H1 (cell line): Measurements from ENCODE around the gene KRTAP20-3. TPM values are rescaled to one million over a fixed set of nuclear protein-coding genes. Genes with fewer than 3 reads are reported as not detected.

Experiments used
- CTCF ChIA-PET: fragments of 300-600 bp; sonication (Branson Sonifier 250); formaldehyde crosslinking; loops from one replicate; lab custom pipeline; 2021; ENCODE audit not compliant: partially characterized antibody; lab: Charles Lee
- POLR2A ChIA-PET: fragments of 300-600 bp; sonication (Branson Sonifier 250); formaldehyde crosslinking; loops from one replicate; lab custom pipeline; 2021; ENCODE audit warnings: inconsistent platforms; ENCODE audit not compliant: partially characterized antibody; lab: Charles Lee
- DNase-seq, 2 experiments: peaks; one replicate each; pipeline versions ENCODE4 v3.0.0 to v3.0.0-alpha.2; 2010 to 2022; ENCODE audit warnings: low spot score in 2 of 2, low read depth in 1 of 2, mixed read lengths in 1 of 2
- FAIRE-seq: peaks from 2 replicates; lab custom pipeline; 2011; peaks lifted over from hg19 to GRCh38; lab: Jason Lieb, UNC
- H2AFZ ChIP-seq: 2 replicates; pipeline ENCODE4 v1.8.1; 2012; ENCODE audit warnings: low read length, inconsistent platforms
- H2AK5ac ChIP-seq: 2 replicates; pipeline ENCODE4 v1.6.1; 2013; ENCODE audit warnings: low read depth, low read length
- H2BK120ac ChIP-seq: replicated peaks from 2 replicates; pipeline ENCODE3; 2013; ENCODE audit warnings: low read depth, low read length, inconsistent platforms
- H2BK12ac ChIP-seq: 2 replicates; pipeline ENCODE4 v1.6.1; 2013; ENCODE audit warnings: low read depth, low read length
- H2BK15ac ChIP-seq: 2 replicates; pipeline ENCODE4 v1.6.1; 2013; ENCODE audit warnings: low read length
- H2BK20ac ChIP-seq: 2 replicates; pipeline ENCODE4 v1.6.1; 2013; ENCODE audit warnings: low read length
- H2BK5ac ChIP-seq: 2 replicates; pipeline ENCODE4 v1.6.1; 2013; ENCODE audit warnings: low read depth, low read length
- H3K14ac ChIP-seq: 2 replicates; pipeline ENCODE4 v1.6.1; 2013; ENCODE audit warnings: inconsistent platforms; ENCODE audit not compliant: insufficient read length
- H3K18ac ChIP-seq: 2 replicates; pipeline ENCODE4 v1.6.1; 2013; ENCODE audit warnings: low read length; ENCODE audit errors: extremely low read depth
- H3K23ac ChIP-seq: 2 replicates; pipeline ENCODE4 v1.6.1; 2013; ENCODE audit warnings: inconsistent platforms; ENCODE audit not compliant: insufficient read length
- H3K23me2 ChIP-seq: 2 replicates; pipeline ENCODE4 v1.6.1; 2013; ENCODE audit warnings: low read depth, low read length
- H3K27ac ChIP-seq: 2 replicates; pipeline ENCODE4 v1.6.1; 2011; ENCODE audit warnings: low read depth, low read length, inconsistent platforms
- H3K27me3 ChIP-seq, 4 experiments: replicated peaks in 1 of 4; 1 replicate in 1 of 4; 2 replicates in 3 of 4; pipeline versions ENCODE4 v1.6.1 to v1.8.1; 2011 to 2013; ENCODE audit warnings: low read length in 3 of 4, mild to moderate bottlenecking in 3 of 4, inconsistent platforms in 2 of 4, mixed read lengths in 2 of 4, moderate library complexity in 1 of 4; ENCODE audit not compliant: control insufficient read depth in 3 of 4, insufficient read depth in 3 of 4; ENCODE audit errors: extremely low read depth in 1 of 4
- H3K36me3 ChIP-seq, 4 experiments: 2 replicates each; pipeline versions ENCODE4 v1.6.1 to v1.8.1; 2011 to 2013; ENCODE audit warnings: mild to moderate bottlenecking in 4 of 4, low read length in 3 of 4, moderate library complexity in 2 of 4, control low read depth in 1 of 4, inconsistent platforms in 1 of 4; ENCODE audit not compliant: insufficient read depth in 4 of 4, control insufficient read depth in 2 of 4
- H3K4ac ChIP-seq: replicated peaks from 2 replicates; pipeline ENCODE3; 2013; ENCODE audit warnings: low read length, low read depth, mixed read lengths, inconsistent platforms; ENCODE audit not compliant: insufficient read length
- H3K4me1 ChIP-seq, 4 experiments: replicated peaks in 1 of 4; 1 replicate in 1 of 4; 2 replicates in 3 of 4; pipeline versions ENCODE4 v1.6.1 to v1.8.1; 2011 to 2013; ENCODE audit warnings: low read length in 3 of 4, inconsistent platforms in 2 of 4, mixed read lengths in 1 of 4; ENCODE audit not compliant: insufficient read depth in 4 of 4, control insufficient read depth in 3 of 4
- H3K4me2 ChIP-seq, 2 experiments: 2 replicates each; pipeline versions ENCODE4 v1.6.1 to v1.8.1; 2011 to 2013; ENCODE audit warnings: low read depth in 2 of 2, low read length in 2 of 2, control low read depth in 1 of 2, inconsistent platforms in 1 of 2, mild to moderate bottlenecking in 1 of 2; ENCODE audit not compliant: insufficient read depth in 1 of 2
- H3K4me3 ChIP-seq, 4 experiments: fragments of 200-600, 300-600 bp in 1 of 4; sonication (generic), shearing (Covaris generic), sonication (Bioruptor Twin) in 1 of 4; 2 replicates each; pipeline versions ENCODE4 v1.5.1 to v1.8.1; 2011 to 2016; ENCODE audit warnings: low read length in 4 of 4, low read depth in 3 of 4, control low read depth in 2 of 4, inconsistent platforms in 2 of 4, mild to moderate bottlenecking in 2 of 4, mixed read lengths in 1 of 4, moderate library complexity in 1 of 4; ENCODE audit not compliant: insufficient read depth in 2 of 4; ENCODE audit errors: extremely low read depth in 1 of 4
- H3K56ac ChIP-seq: replicated peaks from 2 replicates; pipeline ENCODE3; 2013; ENCODE audit warnings: low read depth, mild to moderate bottlenecking, mixed read lengths, low read length, inconsistent platforms; ENCODE audit not compliant: insufficient read length
- H3K79me1 ChIP-seq: 2 replicates; pipeline ENCODE4 v1.6.1; 2013; ENCODE audit warnings: low read depth, low read length, control low read depth
- H3K79me2 ChIP-seq, 2 experiments: 2 replicates each; pipeline versions ENCODE4 v1.6.1 to v1.8.1; 2012 to 2013; ENCODE audit warnings: low read length in 2 of 2, mild to moderate bottlenecking in 2 of 2, inconsistent platforms in 1 of 2; ENCODE audit not compliant: insufficient read depth in 2 of 2, control insufficient read depth in 1 of 2
- H3K9ac ChIP-seq, 4 experiments: replicated peaks in 1 of 4; 1 replicate in 1 of 4; 2 replicates in 3 of 4; pipeline versions ENCODE4 v1.6.1 to v1.8.1; 2011 to 2013; ENCODE audit warnings: low read depth in 3 of 4, low read length in 3 of 4, control low read depth in 2 of 4, mild to moderate bottlenecking in 2 of 4, moderate library complexity in 2 of 4, inconsistent platforms in 1 of 4; ENCODE audit errors: extremely low read depth in 1 of 4
- H3K9me3 ChIP-seq, 2 experiments: 2 replicates each; pipeline versions ENCODE4 v1.6.1 to v1.8.1; 2012 to 2013; ENCODE audit warnings: mild to moderate bottlenecking in 2 of 2, moderate library complexity in 2 of 2, control low read depth in 1 of 2, inconsistent platforms in 1 of 2, low read depth in 1 of 2, low read length in 1 of 2, mixed read lengths in 1 of 2; ENCODE audit not compliant: insufficient read depth in 2 of 2
- H4K20me1 ChIP-seq, 2 experiments: replicated peaks in 1 of 2; 2 replicates each; pipeline versions ENCODE3 to v1.8.1; 2011 to 2013; ENCODE audit warnings: inconsistent platforms in 2 of 2, low read length in 2 of 2, mild to moderate bottlenecking in 1 of 2; ENCODE audit not compliant: insufficient read depth in 2 of 2, control insufficient read depth in 1 of 2
- H4K5ac ChIP-seq: 2 replicates; pipeline ENCODE4 v1.6.1; 2013; ENCODE audit warnings: low read length, low read depth, mixed read lengths, inconsistent platforms; ENCODE audit not compliant: insufficient read length
- H4K8ac ChIP-seq: 2 replicates; pipeline ENCODE4 v1.8.0; 2013; ENCODE audit warnings: mild to moderate bottlenecking, moderate library complexity, low read length, inconsistent platforms; ENCODE audit not compliant: insufficient read depth; ENCODE audit errors: extremely low read depth
- H4K91ac ChIP-seq: replicated peaks from 2 replicates; pipeline ENCODE3; 2013; ENCODE audit warnings: low read length, mixed read lengths, inconsistent platforms; ENCODE audit not compliant: insufficient read length
- BRCA1 ChIP-seq: IDR thresholded peaks from 2 replicates; pipeline ENCODE4 v1.6.1; 2012; ENCODE audit warnings: low read depth, low read length, improper control_type of control experiment
- CHD1 ChIP-seq: IDR thresholded peaks from 2 replicates; pipeline ENCODE4 v1.6.1; 2012; ENCODE audit warnings: low read depth, low read length, improper control_type of control experiment
- JUND ChIP-seq: IDR thresholded peaks from 2 replicates; pipeline ENCODE4 v1.6.1; 2011; ENCODE audit warnings: mild to moderate bottlenecking, improper control_type of control experiment, low read length
- MAFK ChIP-seq: IDR thresholded peaks from 2 replicates; pipeline ENCODE4 v1.6.1; 2012; ENCODE audit warnings: low read depth, mild to moderate bottlenecking, improper control_type of control experiment, low read length
- POLR2A ChIP-seq, 2 experiments: IDR thresholded peaks; 1 replicate in 1 of 2; 2 replicates in 1 of 2; pipeline ENCODE4 v1.6.1; 2011; ENCODE audit warnings: low read depth in 2 of 2, low read length in 2 of 2, mild to moderate bottlenecking in 2 of 2; ENCODE audit errors: control extremely low read depth in 1 of 2
- POLR2AphosphoS5 ChIP-seq: IDR thresholded peaks from 2 replicates; pipeline ENCODE4 v1.6.1; 2011; ENCODE audit warnings: low read depth, low read length
- SAP30 ChIP-seq: fragments of 300-600 bp; sonication (generic); IDR thresholded peaks from 2 replicates; pipeline ENCODE4 v1.7.1; 2012; ENCODE audit warnings: low read length, moderate library complexity, mild to moderate bottlenecking, inconsistent platforms; ENCODE audit not compliant: insufficient read depth, insufficient replicate concordance
- SP1 ChIP-seq: IDR thresholded peaks from 2 replicates; pipeline ENCODE4 v1.6.1; 2011; ENCODE audit warnings: low read depth, low read length
- SRF ChIP-seq: IDR thresholded peaks from 2 replicates; pipeline ENCODE4 v1.6.1; 2011; ENCODE audit warnings: mild to moderate bottlenecking, low read depth, low read length, moderate library complexity
- TCF12 ChIP-seq: IDR thresholded peaks from 2 replicates; pipeline ENCODE4 v1.6.1; 2011; ENCODE audit warnings: low read depth, mild to moderate bottlenecking, low read length
- WGBS, 2 experiments: shearing (Covaris generic) in 1 of 2; methylation state at CpG; one replicate each; pipeline versions ENCODE4 v1.1.6 to v1.1.7; 2013 to 2015; ENCODE audit warnings: low lambda C conversion rate in 2 of 2, mixed read lengths in 2 of 2, inconsistent platforms in 1 of 2, low coverage in 1 of 2, missing lambda C conversion rate in 1 of 2; ENCODE audit not compliant: insufficient replicate concordance in 2 of 2, insufficient coverage in 1 of 2, insufficient read length in 1 of 2; ENCODE audit errors: extremely low coverage in 1 of 2, missing lambda C conversion rate in 1 of 2; 5-methylcytosine and 5-hydroxymethylcytosine counted together
- polyA plus RNA-seq, 7 experiments: library from polyadenylated mRNA; depleted of rRNA in 3 of 7; stranded (reverse) in 5 of 7; unstranded in 2 of 7; fragments of >200 nt in 5 of 7; fragments of 200-250 nt in 2 of 7; gene quantifications; 1 replicate in 5 of 7; 2 replicates in 1 of 7; 4 replicates in 1 of 7; pipeline versions ENCODE4 v1.2.1 to v1.2.3, GENCODE V29; 2011 to 2013; ENCODE audit warnings: missing spikeins in 2 of 7, mixed read lengths in 2 of 7
- total RNA-seq: library from RNA; stranded (reverse); fragmentation: NEBNext Ultra II Directional; extraction: Animal tissue kit (Norgen Biotek cat#: 25700); gene quantifications from 2 replicates; pipeline ENCODE4 v1.2.1, GENCODE V29; 2021
- TF ChIP-seq, protein P1 (sequence below): IDR thresholded peaks from 2 replicates; pipeline ENCODE4 v1.6.1; 2012; ENCODE audit warnings: low read length, inconsistent platforms
- TF ChIP-seq, protein P2 (sequence below), 3 experiments: IDR thresholded peaks; 1 replicate in 2 of 3; 2 replicates in 1 of 3; pipeline versions ENCODE4 v1.5.1 to v1.6.1; 2011; ENCODE audit warnings: low read length in 3 of 3, mild to moderate bottlenecking in 3 of 3, inconsistent platforms in 2 of 3, low read depth in 1 of 3, moderate library complexity in 1 of 3; ENCODE audit not compliant: insufficient read depth in 1 of 3; ENCODE audit errors: control extremely low read depth in 1 of 3

Gene KRTAP20-3
- total and polyA plus RNA-seq, 2 of the 8 experiments (the other 6 are each of a cell fraction or from before 2014, with no cell fraction given) = not detected

DNA sequence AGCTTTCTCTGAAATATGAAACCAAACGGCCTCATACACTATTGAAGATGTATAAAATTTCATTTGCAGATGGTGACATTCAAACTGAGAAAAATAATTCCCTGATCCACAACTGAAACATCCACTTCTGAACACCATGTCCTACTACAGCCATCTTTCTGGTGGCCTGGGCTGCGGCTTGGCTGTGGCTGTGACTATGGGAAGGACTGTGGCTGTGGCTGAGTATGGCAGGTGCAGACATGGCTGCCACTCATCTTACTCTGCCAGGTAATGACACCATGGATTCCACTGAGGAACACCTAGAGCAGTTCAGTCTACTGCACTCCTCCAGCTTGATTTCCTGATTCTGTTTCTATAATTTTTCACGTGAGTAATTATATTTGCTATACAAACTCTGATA is 22.1 kb upstream of the KRTAP20-3 start, which contains the start of gene KRTAP20-4:
TSS of gene KRTAP20-4 (plus strand) at position 106 of the 400 bp plus-strand sequence.
- Histone ChIP-seq H2BK12ac (no peak within 1 kb of the TSS), H3K4me2 (no peak within 1 kb of the TSS), H3K23ac (no peak within 1 kb of the TSS), H3K27me3 (no peaks in the 10 kb centered on the region), H2AK5ac (no peak within 1 kb of the TSS), H3K56ac (no peak within 1 kb of the TSS), H2AFZ (no peak within 1 kb of the TSS), H3K4ac (no peak within 1 kb of the TSS), H2BK5ac (no peak within 1 kb of the TSS), H4K8ac (no peak within 1 kb of the TSS), H3K27ac (no peak within 1 kb of the TSS), H3K36me3 (no peaks in the 10 kb centered on the region), H4K20me1 (no peaks in the 10 kb centered on the region), H2BK20ac (no peak within 1 kb of the TSS), H3K9ac (no peak within 1 kb of the TSS), H2BK15ac (no peak within 1 kb of the TSS), H3K14ac (no peak within 1 kb of the TSS), H3K18ac (no peak within 1 kb of the TSS), H3K4me3 (no peak within 1 kb of the TSS), H3K9me3 (peaks cover 7% of the 10 kb centered on the region in 2 experiments), H4K5ac (no peak within 1 kb of the TSS), H2BK120ac (no peak within 1 kb of the TSS), H3K23me2 (no peaks in the 10 kb centered on the region), H4K91ac (no peak within 1 kb of the TSS), H3K4me1 (no peaks in the 10 kb centered on the region; a peak in 1 of 7 replicates), H3K79me2 (no peaks in the 10 kb centered on the region), H3K79me1 (no peaks in the 10 kb centered on the region)
- ChIA-PET POLR2A (no interaction called here), CTCF (no interaction called here)
- no peak for DNase-seq
- WGBS, 2 experiments = 89% methylated on average over 3 of the region's 3 CpGs; no CpG with 5 or more reads in 1 of the 2 experiments
- FAIRE-seq = no peak
- TF ChIP-seq SAP30 = no peak
- TF ChIP-seq TCF12 = no peak
- TF ChIP-seq MAFK = no peak
- TF ChIP-seq, protein P1, sequence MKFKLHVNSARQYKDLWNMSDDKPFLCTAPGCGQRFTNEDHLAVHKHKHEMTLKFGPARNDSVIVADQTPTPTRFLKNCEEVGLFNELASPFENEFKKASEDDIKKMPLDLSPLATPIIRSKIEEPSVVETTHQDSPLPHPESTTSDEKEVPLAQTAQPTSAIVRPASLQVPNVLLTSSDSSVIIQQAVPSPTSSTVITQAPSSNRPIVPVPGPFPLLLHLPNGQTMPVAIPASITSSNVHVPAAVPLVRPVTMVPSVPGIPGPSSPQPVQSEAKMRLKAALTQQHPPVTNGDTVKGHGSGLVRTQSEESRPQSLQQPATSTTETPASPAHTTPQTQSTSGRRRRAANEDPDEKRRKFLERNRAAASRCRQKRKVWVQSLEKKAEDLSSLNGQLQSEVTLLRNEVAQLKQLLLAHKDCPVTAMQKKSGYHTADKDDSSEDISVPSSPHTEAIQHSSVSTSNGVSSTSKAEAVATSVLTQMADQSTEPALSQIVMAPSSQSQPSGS = no peak
- no peak for TF ChIP-seq BRCA1
- no peak for TF ChIP-seq CHD1
- TF ChIP-seq JUND = no peak
- no peak for TF ChIP-seq POLR2AphosphoS5
- TF ChIP-seq, protein P2, sequence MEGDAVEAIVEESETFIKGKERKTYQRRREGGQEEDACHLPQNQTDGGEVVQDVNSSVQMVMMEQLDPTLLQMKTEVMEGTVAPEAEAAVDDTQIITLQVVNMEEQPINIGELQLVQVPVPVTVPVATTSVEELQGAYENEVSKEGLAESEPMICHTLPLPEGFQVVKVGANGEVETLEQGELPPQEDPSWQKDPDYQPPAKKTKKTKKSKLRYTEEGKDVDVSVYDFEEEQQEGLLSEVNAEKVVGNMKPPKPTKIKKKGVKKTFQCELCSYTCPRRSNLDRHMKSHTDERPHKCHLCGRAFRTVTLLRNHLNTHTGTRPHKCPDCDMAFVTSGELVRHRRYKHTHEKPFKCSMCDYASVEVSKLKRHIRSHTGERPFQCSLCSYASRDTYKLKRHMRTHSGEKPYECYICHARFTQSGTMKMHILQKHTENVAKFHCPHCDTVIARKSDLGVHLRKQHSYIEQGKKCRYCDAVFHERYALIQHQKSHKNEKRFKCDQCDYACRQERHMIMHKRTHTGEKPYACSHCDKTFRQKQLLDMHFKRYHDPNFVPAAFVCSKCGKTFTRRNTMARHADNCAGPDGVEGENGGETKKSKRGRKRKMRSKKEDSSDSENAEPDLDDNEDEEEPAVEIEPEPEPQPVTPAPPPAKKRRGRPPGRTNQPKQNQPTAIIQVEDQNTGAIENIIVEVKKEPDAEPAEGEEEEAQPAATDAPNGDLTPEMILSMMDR (IDR thresholded peaks at IDR 0.05; ENCODE audit: control extremely low read depth in 1 of 3, insufficient read depth in 1 of 3, low read depth in 1 of 3, low read length in 3 of 3) = no peak
- TF ChIP-seq POLR2A (IDR thresholded peaks at IDR 0.05; ENCODE audit: control extremely low read depth in 1 of 2, low read depth in 2 of 2, low read length in 2 of 2) = no peak
- no peak for TF ChIP-seq SRF
- TF ChIP-seq SP1 = no peak
